Prostate gland (tissue), 2 donors: ENCODE data around the gene CTNNAL1. TPM values are rescaled to one million over a fixed set of nuclear protein-coding genes. Genes with fewer than 3 reads are reported as not detected.
"Not testable (repeated sequence)": the region's sequence is repeated elsewhere in the genome, so short reads cannot be mapped to it uniquely, and the experiment has no call there.

Experiments
- DNase-seq: peaks from one replicate; pipeline ENCODE4 v3.0.0-alpha.2; 2019; ENCODE audit warnings: low spot score
- H3K27ac ChIP-seq, 2 donors: fragments of 200-600 bp; sonication (generic); 2 replicates each; pipeline ENCODE4 v1.5.1; 2017 to 2019
- H3K27me3 ChIP-seq: fragments of 200-600 bp; sonication (generic); replicated peaks from 2 replicates; pipeline ENCODE4 v1.5.1; 2019; ENCODE audit not compliant: insufficient read depth
- H3K36me3 ChIP-seq, 2 donors: fragments of 200-600 bp; sonication (generic); 1 replicate in 1 of 2; 2 replicates in 1 of 2; pipeline versions ENCODE4 v1.5.1 to v1.8.1; 2017 to 2019
- H3K4me1 ChIP-seq: fragments of 200-600 bp; sonication (generic); replicated peaks from 2 replicates; pipeline ENCODE4 v1.5.1; 2019
- H3K4me3 ChIP-seq, 2 donors: fragments of 200-600 bp; sonication (generic); 2 replicates each; pipeline ENCODE4 v1.5.1; 2017 to 2019
- H3K9me3 ChIP-seq: fragments of 200-600 bp; sonication (generic); 2 replicates; pipeline ENCODE4 v1.5.1; 2017
- POLR2A ChIP-seq: fragments of 450-650 bp; IDR thresholded peaks from one replicate; pipeline ENCODE4 v1.6.1; 2016; ENCODE audit warnings: antibody characterized with exemption, mild to moderate bottlenecking
- POLR2AphosphoS5 ChIP-seq: sonication (generic); formaldehyde crosslinking; IDR thresholded peaks from one replicate; pipeline ENCODE4 v1.6.1; 2017; ENCODE audit warnings: antibody characterized with exemption
- WGBS: methylation state at CpG from one replicate; pipeline ENCODE4 v1.1.5; 2018; 5-methylcytosine and 5-hydroxymethylcytosine counted together
- intact Hi-C: fragments of 100-400 bp; cut with DNase I; formaldehyde crosslinking; loops from one replicate; pipeline ENCODE4 v1.14.2; 2022
- microRNA counts, 2 donors: library from miRNA; unstranded; fragments of <30 nt; microRNA quantifications; one replicate each; lab custom pipeline; 2016 to 2017
- microRNA-seq: library from miRNA; unstranded; fragments of <30 nt; microRNA quantifications from one replicate; pipeline ENCODE4, GENCODE V29; 2016
- small RNA-seq, 2 donors: library from RNA; depleted of rRNA; stranded (forward); fragments of <200 nt; gene quantifications; one replicate each; pipeline ENCODE3, GENCODE V24; 2016
- total RNA-seq, 2 donors: library from RNA; depleted of rRNA; stranded (reverse); fragments of >200 nt; gene quantifications; one replicate each; pipeline ENCODE4 v1.1.0, GENCODE V29; 2016
- TF ChIP-seq, protein P1 (sequence below), 4 experiments: fragments of 200-600 bp in 2 of 4; fragments of 450-650 bp in 2 of 4; sonication (generic) in 2 of 4; IDR thresholded peaks; 1 replicate in 3 of 4; 2 replicates in 1 of 4; pipeline ENCODE4 v1.5.1; 2016 to 2019; ENCODE audit warnings: antibody characterized with exemption in 4 of 4, mild to moderate bottlenecking in 2 of 4, moderate library complexity in 2 of 4

The CTNNAL1 gene
- total RNA-seq, 2 donors from 2014 or later = 20.2 to 74.6 TPM

DNA sequence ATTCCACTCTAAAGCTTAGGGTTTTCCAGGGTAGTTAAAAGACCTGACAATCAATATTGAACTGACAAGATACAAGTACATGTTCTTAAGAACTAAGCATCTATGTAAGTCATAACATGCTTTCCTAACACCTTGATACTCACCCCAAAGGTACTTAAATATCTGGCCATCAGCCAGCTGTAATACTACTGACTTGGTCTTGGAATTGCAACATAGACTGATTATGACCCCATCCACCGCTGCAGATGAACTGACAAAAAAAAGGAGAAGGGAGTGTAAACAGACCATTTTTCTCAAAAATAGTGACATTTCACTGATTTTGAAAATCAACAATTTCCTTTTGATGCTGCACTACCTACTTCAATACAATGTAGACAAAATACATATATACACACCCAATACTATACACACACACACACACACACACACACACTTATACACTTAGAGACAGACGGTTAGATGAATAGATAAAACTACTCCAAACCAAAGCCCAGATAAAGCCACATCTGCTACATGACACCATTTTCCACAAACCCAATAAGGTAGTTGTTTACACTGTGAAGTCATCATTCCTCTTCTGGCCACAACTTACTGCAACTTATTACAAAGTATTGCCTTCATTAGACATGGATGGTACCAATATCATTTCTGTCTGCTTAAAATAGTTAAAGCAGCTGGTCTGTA, 109.7 kb downstream of the CTNNAL1 start:
- Histone ChIP-seq H3K36me3 (no peaks in the 10 kb centered on the region), H3K27me3 (no peaks in the 10 kb centered on the region), H3K4me3 (no peak overlapping the region), H3K4me1 (no peaks in the 10 kb centered on the region), H3K27ac (no peak overlapping the region), H3K9me3 (no peaks in the 10 kb centered on the region)
- WGBS = 81% methylated on average over 2 of the region's 2 CpGs
- intact Hi-C loops = no loop called here
- DNase-seq = no peak
- no peak for TF ChIP-seq POLR2AphosphoS5

DNA sequence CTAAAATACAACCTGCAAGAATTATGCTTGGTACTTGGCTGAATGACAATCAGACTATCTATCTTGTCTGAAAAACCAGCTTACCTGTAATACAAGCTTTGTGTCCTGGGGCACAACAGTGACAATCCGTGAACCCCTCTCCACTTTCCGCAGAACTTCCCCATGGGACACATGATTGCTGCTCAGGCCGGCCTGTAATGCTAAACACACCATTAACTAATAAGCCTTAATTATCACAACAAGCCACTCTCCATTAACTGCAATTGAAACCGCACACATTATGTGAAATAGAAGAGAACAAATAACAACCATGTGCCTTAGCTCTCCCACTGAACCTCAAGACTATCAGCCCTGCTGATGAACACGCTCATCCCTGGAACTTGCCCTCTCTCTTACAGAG, 113.1 kb downstream of the CTNNAL1 start:
- DNase-seq = no peak
- Histone ChIP-seq H3K4me3 (no peak overlapping the region), H3K36me3 (no peaks in the 10 kb centered on the region), H3K27me3 (no peaks in the 10 kb centered on the region), H3K27ac (no peak overlapping the region), H3K4me1 (no peaks in the 10 kb centered on the region), H3K9me3 (no peaks in the 10 kb centered on the region)
- TF ChIP-seq POLR2A = no peak
- TF ChIP-seq POLR2AphosphoS5 = no peak
- TF ChIP-seq, protein P1, sequence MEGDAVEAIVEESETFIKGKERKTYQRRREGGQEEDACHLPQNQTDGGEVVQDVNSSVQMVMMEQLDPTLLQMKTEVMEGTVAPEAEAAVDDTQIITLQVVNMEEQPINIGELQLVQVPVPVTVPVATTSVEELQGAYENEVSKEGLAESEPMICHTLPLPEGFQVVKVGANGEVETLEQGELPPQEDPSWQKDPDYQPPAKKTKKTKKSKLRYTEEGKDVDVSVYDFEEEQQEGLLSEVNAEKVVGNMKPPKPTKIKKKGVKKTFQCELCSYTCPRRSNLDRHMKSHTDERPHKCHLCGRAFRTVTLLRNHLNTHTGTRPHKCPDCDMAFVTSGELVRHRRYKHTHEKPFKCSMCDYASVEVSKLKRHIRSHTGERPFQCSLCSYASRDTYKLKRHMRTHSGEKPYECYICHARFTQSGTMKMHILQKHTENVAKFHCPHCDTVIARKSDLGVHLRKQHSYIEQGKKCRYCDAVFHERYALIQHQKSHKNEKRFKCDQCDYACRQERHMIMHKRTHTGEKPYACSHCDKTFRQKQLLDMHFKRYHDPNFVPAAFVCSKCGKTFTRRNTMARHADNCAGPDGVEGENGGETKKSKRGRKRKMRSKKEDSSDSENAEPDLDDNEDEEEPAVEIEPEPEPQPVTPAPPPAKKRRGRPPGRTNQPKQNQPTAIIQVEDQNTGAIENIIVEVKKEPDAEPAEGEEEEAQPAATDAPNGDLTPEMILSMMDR (IDR thresholded peaks at IDR 0.05) = no peak
- 80% methylated on average over 5 of the region's 5 CpGs for WGBS
- intact Hi-C loops = no loop called here

DNA sequence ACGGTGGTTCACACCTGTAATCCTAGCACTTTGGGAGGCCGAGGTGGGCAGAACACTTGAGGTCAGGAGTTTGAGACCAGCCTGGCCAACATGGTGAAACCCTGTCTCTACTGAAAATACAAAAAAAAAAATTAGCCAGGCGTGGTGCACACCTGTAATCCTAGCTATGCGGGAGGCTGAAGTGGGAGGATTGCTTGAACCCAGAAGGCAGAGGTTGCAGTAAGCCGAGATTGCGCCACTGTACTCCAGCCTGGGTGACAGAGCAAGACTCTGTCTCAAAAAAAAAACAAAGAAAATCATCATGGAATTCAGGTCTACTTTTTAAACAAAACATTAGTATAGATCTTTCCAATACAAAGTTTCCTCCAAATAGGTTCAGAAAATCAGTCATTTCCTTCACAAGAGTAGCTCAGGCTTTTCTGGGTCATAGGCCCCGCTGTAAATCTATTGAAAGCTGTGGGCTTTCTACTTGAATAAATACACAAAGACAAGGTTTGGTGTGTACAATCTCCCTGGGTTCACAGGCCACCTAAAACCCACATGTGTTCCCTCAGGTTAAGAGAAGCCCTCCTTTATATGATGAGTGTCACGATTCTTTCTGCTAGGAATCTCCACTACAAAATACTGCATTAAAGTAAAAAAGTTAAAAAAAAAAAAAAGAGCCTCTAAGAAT, 114.1 kb downstream of the CTNNAL1 start:
- H3K9me3 ChIP-seq, H3K27me3 ChIP-seq, H3K4me3 ChIP-seq, H3K36me3 ChIP-seq, DNase-seq, H3K27ac ChIP-seq, H3K4me1 ChIP-seq, intact Hi-C loops: not testable (repeated sequence)
- 95% methylated on average over 8 of the region's 8 CpGs for WGBS

DNA sequence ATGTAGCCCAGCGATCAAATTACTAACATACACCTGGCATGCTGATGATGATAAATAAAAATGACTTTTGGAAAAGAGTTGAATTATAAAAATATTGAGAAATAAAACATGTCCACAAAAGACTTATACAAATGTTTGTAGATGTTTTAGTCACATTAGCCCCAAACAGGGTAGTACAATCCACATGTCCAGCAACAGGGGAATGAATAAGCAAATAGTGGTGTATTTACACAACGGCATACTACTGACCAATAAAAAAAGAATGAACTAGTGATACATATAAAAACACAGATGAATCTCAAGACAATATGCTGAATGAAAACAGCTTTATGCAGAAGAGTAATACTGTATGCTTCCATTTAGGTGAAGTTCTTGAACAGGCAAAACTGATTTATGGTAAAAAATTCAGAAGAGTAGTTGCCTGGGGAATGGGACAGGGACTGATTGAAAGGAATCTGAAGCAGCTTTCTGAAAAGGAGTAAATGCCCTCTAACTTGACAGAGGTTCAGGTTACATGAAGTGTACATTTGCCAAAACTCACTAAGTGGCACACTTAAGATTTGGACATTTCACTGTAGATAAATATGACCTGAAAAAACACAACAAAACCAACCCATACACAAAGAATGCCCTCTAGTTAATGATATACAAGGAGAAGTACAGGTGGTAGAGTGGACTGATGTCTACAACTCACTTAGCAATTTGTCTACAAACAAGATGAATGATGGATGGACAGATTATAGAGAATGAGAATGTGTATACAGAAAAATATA, 115.8 kb downstream of the CTNNAL1 start:
- Histone ChIP-seq H3K9me3 (no peaks in the 10 kb centered on the region), H3K36me3 (peaks cover 0 to 8% of the 10 kb centered on the region in 2 donors), H3K27me3 (no peaks in the 10 kb centered on the region), H3K4me1 (no peaks in the 10 kb centered on the region), H3K4me3 (no peak overlapping the region), H3K27ac (no peak overlapping the region)
- no peak for DNase-seq
- intact Hi-C loops = no loop called here
- TF ChIP-seq POLR2AphosphoS5 = no peak
- TF ChIP-seq, protein P1 (IDR thresholded peaks at IDR 0.05) = no peak
- no peak for TF ChIP-seq POLR2A
- 84% methylated on average over 2 of the region's 2 CpGs for WGBS

DNA sequence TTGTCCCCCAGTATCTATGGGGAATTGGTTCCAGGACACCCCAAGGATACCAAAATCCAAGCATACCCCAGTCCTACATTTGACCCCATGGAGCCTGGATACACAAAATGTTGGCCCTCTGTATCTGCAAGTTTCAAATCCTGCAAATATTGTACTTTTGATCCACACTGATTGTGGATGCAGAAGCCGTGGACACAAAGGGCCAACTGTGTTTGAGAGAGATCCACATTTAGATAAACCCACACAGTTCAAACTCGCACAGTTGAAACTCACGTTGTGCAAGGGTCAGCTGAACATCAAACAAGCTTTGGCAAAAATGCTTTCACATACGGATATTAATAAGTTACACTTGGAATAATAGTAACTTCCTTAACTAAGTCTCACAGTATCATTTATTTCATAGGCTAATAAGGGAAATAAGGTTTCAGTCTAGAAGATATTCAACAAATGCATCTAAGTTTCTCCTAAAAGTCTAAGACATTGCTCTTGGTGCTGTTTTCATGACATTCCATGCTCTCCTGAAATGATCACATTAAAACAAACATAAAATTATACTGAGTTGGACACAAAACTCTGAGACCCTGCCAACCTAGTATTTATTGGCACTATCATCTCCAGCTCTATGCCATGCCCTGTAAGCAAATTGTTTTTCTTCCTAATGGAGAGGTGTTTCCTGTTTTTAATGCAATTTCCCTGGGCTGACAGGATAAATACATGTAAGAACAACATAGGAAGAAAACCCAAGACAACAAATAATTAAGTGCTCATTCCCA, 118.9 kb downstream of the CTNNAL1 start:
- no peak for TF ChIP-seq POLR2A
- TF ChIP-seq, protein P1 (IDR thresholded peaks at IDR 0.05) = no peak
- TF ChIP-seq POLR2AphosphoS5 = no peak
- Histone ChIP-seq H3K36me3 (peaks cover 0 to 9% of the 10 kb centered on the region in 2 donors), H3K9me3 (no peaks in the 10 kb centered on the region), H3K27me3 (no peaks in the 10 kb centered on the region), H3K27ac (no peak overlapping the region), H3K4me3 (no peak overlapping the region), H3K4me1 (no peaks in the 10 kb centered on the region)
- WGBS = 57% methylated on average over 4 of the region's 4 CpGs
- intact Hi-C loops = no loop called here
- DNase-seq = no peak

MicroRNA genes within 50 kb of the gene (microRNA counts, 767-probe panel; counts per million panel counts)
- microRNA hsa-miR-32-5p (lab: Ali Mortazavi, UCI) = 1,784 to 2,704 counts per million in 2 donors

Small RNAs within 50 kb of the gene (microRNA-seq; reads per million reads assigned to microRNA genes)
- gene MIR32 = 39.5 reads per million, percentile 65 among the genes with 10 or more reads in this experiment

Small RNAs within 50 kb of the gene (small RNA-seq; reads per million reads assigned to genes)
- gene MIR32 (0 to 0.40 reads per million in 2 donors), gene RF00019 (0 reads per million in 2 donors)

Other genes with a start within 250 kb of the CTNNAL1 start
- 10 to 100 TPM in 1 of 2 donors, not detected in 1; 11.1 TPM for gene ACTL7B, start 157.5 kb downstream of the CTNNAL1 start, total RNA-seq
- 10 to 100 TPM in 1 of 2 donors, not detected in 1; 10.1 TPM for gene ACTL7A, start 151.2 kb downstream of the CTNNAL1 start, total RNA-seq
- 10 to 100 TPM; 18.4 to 30.3 TPM for gene ELP1, start 79.4 kb downstream of the CTNNAL1 start, total RNA-seq
- 1 to 10 TPM; 6.0 to 6.7 TPM for gene ABITRAM, start 79.1 kb downstream of the CTNNAL1 start, total RNA-seq
- 10 to 100 TPM; 57.7 to 82.1 TPM for gene TMEM245, start 106.4 kb upstream of the CTNNAL1 start, total RNA-seq
- gene FRRS1L, start 153.8 kb upstream of the CTNNAL1 start, total RNA-seq = 10 to 100 TPM in 1 of 2 donors, 1 to 10 TPM in 1; 1.6 to 11.9 TPM